Panc1 (cell line): ENCODE results near the gene GIMAP6. TPM values are rescaled to one million over a fixed set of nuclear protein-coding genes. Genes with fewer than 3 reads are reported as not detected.
"Not testable (repeated sequence)": the region's sequence is repeated elsewhere in the genome, so short reads cannot be mapped to it uniquely, and the experiment has no call there.

ENCODE experiments used
- ATAC-seq: fragments of 200-7000 bp; cut with Tn5 transposase; 2 replicates; pipeline ENCODE4 v1.9.1; 2020; ENCODE audit warnings: mild to moderate bottlenecking, moderate library complexity
- BruUV-seq: library from RNA; stranded (reverse); fragments of 400-500 nt; replicated peaks from 2 replicates; lab custom pipeline; 2021; lab: Mats Ljungman, UMichigan
- CTCF ChIA-PET: fragments of 300-600 bp; sonication (Branson Sonifier 250); formaldehyde crosslinking; loops from one replicate; lab custom pipeline; 2022; ENCODE audit warnings: antibody characterized with exemption; lab: Charles Lee
- POLR2A ChIA-PET: fragments of 300-600 bp; sonication (Branson Sonifier 250); formaldehyde crosslinking; loops from one replicate; lab custom pipeline; 2022; ENCODE audit warnings: antibody characterized with exemption; lab: Charles Lee
- DNase-seq: peaks from one replicate; pipeline ENCODE4 v3.0.0-alpha.2; 2010; ENCODE audit warnings: low read depth, low spot score
- H3K27ac ChIP-seq: 2 replicates; pipeline ENCODE4 v1.5.1; 2011; ENCODE audit warnings: mild to moderate bottlenecking, low read length, inconsistent platforms
- H3K27me3 ChIP-seq: fragments of 200-500 bp; sonication (Bioruptor generic); 2 replicates; pipeline ENCODE4 v1.6.0; 2014; ENCODE audit warnings: low read length, inconsistent platforms; ENCODE audit not compliant: control insufficient read depth, insufficient read depth
- H3K36me3 ChIP-seq: fragments of 200-500 bp; sonication (Bioruptor generic); 2 replicates; pipeline ENCODE4 v1.5.1; 2014; ENCODE audit warnings: inconsistent platforms, mild to moderate bottlenecking, low read length, moderate library complexity; ENCODE audit not compliant: control insufficient read depth, insufficient read depth
- H3K4me1 ChIP-seq: 2 replicates; pipeline ENCODE4 v1.5.1; 2011; ENCODE audit warnings: inconsistent platforms, mild to moderate bottlenecking, low read length, moderate library complexity; ENCODE audit not compliant: control insufficient read depth, insufficient read depth
- H3K4me3 ChIP-seq, 2 experiments: 2 replicates each; pipeline ENCODE4 v1.5.1; 2011 to 2012; ENCODE audit warnings: low read depth in 2 of 2, low read length in 2 of 2, mild to moderate bottlenecking in 2 of 2, inconsistent platforms in 1 of 2, moderate library complexity in 1 of 2
- H3K9me3 ChIP-seq: fragments of 200-500 bp; sonication (Bioruptor generic); 2 replicates; pipeline ENCODE4 v1.5.1; 2014; ENCODE audit warnings: low read depth, mild to moderate bottlenecking, inconsistent platforms, low read length, moderate library complexity; ENCODE audit not compliant: control insufficient read depth, insufficient read depth
- POLR2AphosphoS5 ChIP-seq: IDR thresholded peaks from 2 replicates; pipeline ENCODE4 v1.6.1; 2012; ENCODE audit warnings: mild to moderate bottlenecking, low read depth, low read length, moderate library complexity
- SIN3A ChIP-seq: IDR thresholded peaks from 2 replicates; pipeline ENCODE4 v1.6.1; 2012; ENCODE audit warnings: low read depth, mild to moderate bottlenecking, low read length, moderate library complexity, borderline replicate concordance; ENCODE audit not compliant: insufficient read depth
- TCF7L2 ChIP-seq: IDR thresholded peaks from 2 replicates; pipeline ENCODE4 v1.6.1; 2011; ENCODE audit warnings: mild to moderate bottlenecking, low read depth, low read length, inconsistent platforms
- in situ Hi-C: cut with HindIII; loops from 2 replicates; pipeline ENCODE4 v1.10.0; 2016; ENCODE audit warnings: low sequenced_read_pairs, low pct_unique_long_range_greater_than_20kb
- intact Hi-C: fragments of 100-400 bp; cut with micrococcal nuclease; formaldehyde crosslinking; loops from one replicate; pipeline ENCODE4 v1.10.0; 2022; ENCODE audit not compliant: unreplicated experiment
- total RNA-seq: library from RNA; stranded (reverse); gene quantifications from one replicate; pipeline ENCODE4 v1.2.1, GENCODE V29; 2021; ENCODE audit not compliant: unreplicated experiment
- TF ChIP-seq, protein P1 (sequence below): fragments of 450-650 bp; IDR thresholded peaks from 2 replicates; pipeline ENCODE4 v1.5.1; 2017; ENCODE audit warnings: mild to moderate bottlenecking
- TF ChIP-seq, protein P2 (sequence below), 2 experiments: IDR thresholded peaks; 2 replicates each; pipeline ENCODE4 v1.6.1; 2011 to 2012; ENCODE audit warnings: low read depth in 2 of 2, control low read depth in 1 of 2, low read length in 1 of 2, mild to moderate bottlenecking in 1 of 2, moderate library complexity in 1 of 2; ENCODE audit not compliant: insufficient read depth in 1 of 2

The GIMAP6 gene
- total RNA-seq, 1 experiment from 2014 or later: 0.23 TPM

DNA sequence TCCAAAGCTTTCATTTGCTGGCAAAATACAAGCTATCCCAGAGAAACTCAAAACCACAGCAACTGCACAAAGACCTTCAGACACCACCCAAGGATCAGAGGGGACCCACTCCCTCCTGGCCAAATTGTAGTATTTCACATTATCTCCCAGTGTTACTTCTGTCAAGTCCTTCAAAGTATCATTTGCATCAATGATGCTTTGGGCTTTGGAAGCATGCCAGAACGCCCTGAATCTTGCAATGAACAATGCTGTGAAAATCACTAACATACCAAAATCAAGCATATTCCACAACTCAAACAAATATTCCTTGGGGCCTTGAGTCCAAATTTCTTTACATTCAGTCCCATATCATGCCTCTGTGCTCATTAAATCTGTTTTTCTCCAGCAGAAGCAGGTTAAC lies 17.8 kb downstream of the GIMAP6 start:
- POLR2A ChIA-PET, H3K27ac ChIP-seq, DNase-seq, intact Hi-C loops, H3K9me3 ChIP-seq, H3K27me3 ChIP-seq, BruUV-seq, ATAC-seq, H3K4me3 ChIP-seq, in situ Hi-C loops, H3K4me1 ChIP-seq, H3K36me3 ChIP-seq, CTCF ChIA-PET: not testable (repeated sequence)

DNA sequence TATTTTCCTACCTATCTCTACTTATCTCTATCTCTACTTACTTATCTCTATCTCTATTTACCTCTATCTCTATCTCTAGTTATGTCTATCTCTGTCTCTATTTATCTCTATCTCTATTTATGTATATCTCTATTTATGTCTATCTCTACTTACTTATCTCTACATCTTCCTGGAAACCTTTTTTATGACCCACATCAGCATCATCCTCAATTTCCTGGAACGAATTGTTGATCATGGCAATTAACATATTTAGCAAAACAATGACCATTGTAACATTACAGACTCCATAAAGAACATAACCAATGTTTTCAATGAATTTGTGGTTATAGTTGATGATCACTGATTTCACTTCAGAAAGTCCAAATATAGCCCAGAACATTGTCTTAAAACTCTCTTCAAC lies 18.3 kb downstream of the GIMAP6 start:
- DNase-seq (no peak), ATAC-seq (no peak)
- ChIA-PET CTCF (no interaction called here), POLR2A (no interaction called here)
- intact Hi-C loops: no loop called here
- no peak for TF ChIP-seq TCF7L2
- no peak for TF ChIP-seq SIN3A
- TF ChIP-seq POLR2AphosphoS5: no peak
- TF ChIP-seq, protein P1, sequence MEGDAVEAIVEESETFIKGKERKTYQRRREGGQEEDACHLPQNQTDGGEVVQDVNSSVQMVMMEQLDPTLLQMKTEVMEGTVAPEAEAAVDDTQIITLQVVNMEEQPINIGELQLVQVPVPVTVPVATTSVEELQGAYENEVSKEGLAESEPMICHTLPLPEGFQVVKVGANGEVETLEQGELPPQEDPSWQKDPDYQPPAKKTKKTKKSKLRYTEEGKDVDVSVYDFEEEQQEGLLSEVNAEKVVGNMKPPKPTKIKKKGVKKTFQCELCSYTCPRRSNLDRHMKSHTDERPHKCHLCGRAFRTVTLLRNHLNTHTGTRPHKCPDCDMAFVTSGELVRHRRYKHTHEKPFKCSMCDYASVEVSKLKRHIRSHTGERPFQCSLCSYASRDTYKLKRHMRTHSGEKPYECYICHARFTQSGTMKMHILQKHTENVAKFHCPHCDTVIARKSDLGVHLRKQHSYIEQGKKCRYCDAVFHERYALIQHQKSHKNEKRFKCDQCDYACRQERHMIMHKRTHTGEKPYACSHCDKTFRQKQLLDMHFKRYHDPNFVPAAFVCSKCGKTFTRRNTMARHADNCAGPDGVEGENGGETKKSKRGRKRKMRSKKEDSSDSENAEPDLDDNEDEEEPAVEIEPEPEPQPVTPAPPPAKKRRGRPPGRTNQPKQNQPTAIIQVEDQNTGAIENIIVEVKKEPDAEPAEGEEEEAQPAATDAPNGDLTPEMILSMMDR: no peak
- TF ChIP-seq, protein P2, sequence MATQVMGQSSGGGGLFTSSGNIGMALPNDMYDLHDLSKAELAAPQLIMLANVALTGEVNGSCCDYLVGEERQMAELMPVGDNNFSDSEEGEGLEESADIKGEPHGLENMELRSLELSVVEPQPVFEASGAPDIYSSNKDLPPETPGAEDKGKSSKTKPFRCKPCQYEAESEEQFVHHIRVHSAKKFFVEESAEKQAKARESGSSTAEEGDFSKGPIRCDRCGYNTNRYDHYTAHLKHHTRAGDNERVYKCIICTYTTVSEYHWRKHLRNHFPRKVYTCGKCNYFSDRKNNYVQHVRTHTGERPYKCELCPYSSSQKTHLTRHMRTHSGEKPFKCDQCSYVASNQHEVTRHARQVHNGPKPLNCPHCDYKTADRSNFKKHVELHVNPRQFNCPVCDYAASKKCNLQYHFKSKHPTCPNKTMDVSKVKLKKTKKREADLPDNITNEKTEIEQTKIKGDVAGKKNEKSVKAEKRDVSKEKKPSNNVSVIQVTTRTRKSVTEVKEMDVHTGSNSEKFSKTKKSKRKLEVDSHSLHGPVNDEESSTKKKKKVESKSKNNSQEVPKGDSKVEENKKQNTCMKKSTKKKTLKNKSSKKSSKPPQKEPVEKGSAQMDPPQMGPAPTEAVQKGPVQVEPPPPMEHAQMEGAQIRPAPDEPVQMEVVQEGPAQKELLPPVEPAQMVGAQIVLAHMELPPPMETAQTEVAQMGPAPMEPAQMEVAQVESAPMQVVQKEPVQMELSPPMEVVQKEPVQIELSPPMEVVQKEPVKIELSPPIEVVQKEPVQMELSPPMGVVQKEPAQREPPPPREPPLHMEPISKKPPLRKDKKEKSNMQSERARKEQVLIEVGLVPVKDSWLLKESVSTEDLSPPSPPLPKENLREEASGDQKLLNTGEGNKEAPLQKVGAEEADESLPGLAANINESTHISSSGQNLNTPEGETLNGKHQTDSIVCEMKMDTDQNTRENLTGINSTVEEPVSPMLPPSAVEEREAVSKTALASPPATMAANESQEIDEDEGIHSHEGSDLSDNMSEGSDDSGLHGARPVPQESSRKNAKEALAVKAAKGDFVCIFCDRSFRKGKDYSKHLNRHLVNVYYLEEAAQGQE (IDR thresholded peaks at IDR 0.05; ENCODE audit: insufficient read depth in 1 of 2, low read depth in 2 of 2, low read length in 1 of 2): no peak
- H3K4me1 ChIP-seq: no peaks in the 10 kb centered on the region
- no peak overlapping the region for H3K27ac ChIP-seq
- no peak overlapping the region for H3K4me3 ChIP-seq
- H3K9me3 ChIP-seq: no peaks in the 10 kb centered on the region
- H3K27me3 ChIP-seq: no peaks in the 10 kb centered on the region
- no peaks in the 10 kb centered on the region for H3K36me3 ChIP-seq
- in situ Hi-C loops: no loop called here
- BruUV-seq: no TSS peak

DNA sequence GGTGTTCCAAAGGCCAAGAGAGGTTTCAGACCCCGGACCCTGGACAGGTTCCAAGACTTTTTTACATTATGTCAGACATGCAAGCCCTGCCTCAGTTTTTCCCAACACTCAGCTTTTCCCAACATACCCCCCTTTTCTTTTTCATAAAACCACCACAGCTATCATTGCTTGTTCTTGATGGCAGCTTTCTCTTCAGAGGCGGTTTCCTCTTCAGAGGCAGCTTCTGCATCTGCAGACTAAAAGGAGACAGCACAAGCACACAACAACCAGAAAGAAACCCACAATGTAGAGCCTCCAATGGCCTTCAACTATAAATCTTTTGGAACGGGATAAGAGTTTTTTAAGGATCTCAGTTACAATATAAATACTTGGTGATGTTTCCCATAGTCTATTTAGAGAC lies 19.3 kb downstream of the GIMAP6 start:
- no TSS peak for BruUV-seq
- POLR2A ChIA-PET: no interaction called here
- in situ Hi-C loops (no loop called here), intact Hi-C loops (no loop called here)
- H3K9me3 ChIP-seq: no peaks in the 10 kb centered on the region
- no peaks in the 10 kb centered on the region for H3K36me3 ChIP-seq
- no peak overlapping the region for H3K4me3 ChIP-seq
- ATAC-seq (no peak), DNase-seq (no peak)
- no peaks in the 10 kb centered on the region for H3K4me1 ChIP-seq
- H3K27me3 ChIP-seq: no peaks in the 10 kb centered on the region
- CTCF ChIA-PET: no interaction called here
- H3K27ac ChIP-seq: no peak overlapping the region
- TF ChIP-seq SIN3A (no peak), TCF7L2 (no peak), POLR2AphosphoS5 (no peak)
- TF ChIP-seq, protein P2 (IDR thresholded peaks at IDR 0.05; ENCODE audit: insufficient read depth in 1 of 2, low read depth in 2 of 2, low read length in 1 of 2): no peak
- TF ChIP-seq, protein P1: no peak
